Stimulated activated CD4-positive, alpha-beta T cell treated with anti-CD3 and anti-CD28 coated beads, Interleukin-4, amount 100 ng/mL, for 4 hours (primary cell): ENCODE results near the gene TTC9.

Source experiments
- DNase-seq, 2 experiments: peaks; one replicate each; pipeline ENCODE4 v3.0.0-alpha.2; 2020

Gene TTC9

GRCh38 chr14:70641548-70642302, at the start of gene TTC9:
TSS of gene TTC9 (plus strand) at chr14:70641916. CDS start at chr14:70642130, 214 bp downstream.
- peak in 1 of 2 experiments; percentile 36 for DNase-seq

GRCh38 chr14:70594461-70594860, 47.3 kb upstream of the TTC9 start:
- DNase-seq, result no peak

GRCh38 chr14:70595443-70596185, 46.1 kb upstream of the TTC9 start:
- DNase-seq, result no peak

- DNase-seq, result no peak
Measured at GRCh38 chr14:70597731-70598130, 44.0 kb upstream of the TTC9 start.

DNA sequence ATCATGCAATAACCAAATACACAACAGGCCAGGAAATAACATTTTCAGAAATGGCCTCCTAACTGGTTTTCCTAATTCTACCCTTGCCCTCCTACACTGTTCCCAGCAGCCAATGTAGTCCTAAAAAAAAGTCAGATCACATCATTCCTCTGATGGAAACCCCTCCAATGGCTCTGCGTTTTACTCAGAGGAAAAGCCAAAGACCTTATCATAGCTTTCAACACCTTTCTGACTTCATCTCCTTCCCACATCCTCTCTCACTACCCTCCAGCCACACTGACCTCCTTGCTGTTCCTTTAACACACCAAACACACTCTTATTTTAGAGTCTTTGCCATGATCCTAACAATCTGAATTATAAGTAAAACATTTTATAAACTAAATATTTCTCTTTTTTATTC, 42.4 kb upstream of the TTC9 start:
- no peak for DNase-seq

- DNase-seq, result peak; percentile 90 to 92
Measured at GRCh38 chr14:70600382-70601157, 41.1 kb upstream of the TTC9 start, which contains the start of gene MED6. TSS of gene MED6 (minus strand) at chr14:70600655. CDS start at chr14:70600637, 18 bp downstream.

DNA sequence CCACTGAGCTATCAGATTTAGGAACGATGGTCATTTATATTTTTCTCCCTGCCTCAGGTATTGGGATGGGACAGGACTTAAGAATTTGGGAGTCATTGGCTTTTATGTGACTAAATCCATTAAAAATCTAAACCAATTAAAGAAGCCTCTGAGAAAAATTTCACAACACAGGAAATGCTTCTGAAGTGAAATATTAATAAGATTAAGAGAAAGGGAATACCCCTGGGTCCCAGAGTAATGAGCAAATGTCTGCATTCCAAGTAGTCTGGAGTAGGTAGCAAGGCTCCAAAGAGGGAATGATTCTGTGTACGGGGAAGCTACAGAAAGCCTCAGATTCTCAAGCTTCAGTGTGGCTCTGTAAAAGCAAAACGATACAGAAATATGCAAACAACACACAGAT, 40.6 kb upstream of the TTC9 start:
- DNase-seq, result no peak

- DNase-seq, result no peak
Measured at GRCh38 chr14:70602254-70602653, 39.5 kb upstream of the TTC9 start.

DNA sequence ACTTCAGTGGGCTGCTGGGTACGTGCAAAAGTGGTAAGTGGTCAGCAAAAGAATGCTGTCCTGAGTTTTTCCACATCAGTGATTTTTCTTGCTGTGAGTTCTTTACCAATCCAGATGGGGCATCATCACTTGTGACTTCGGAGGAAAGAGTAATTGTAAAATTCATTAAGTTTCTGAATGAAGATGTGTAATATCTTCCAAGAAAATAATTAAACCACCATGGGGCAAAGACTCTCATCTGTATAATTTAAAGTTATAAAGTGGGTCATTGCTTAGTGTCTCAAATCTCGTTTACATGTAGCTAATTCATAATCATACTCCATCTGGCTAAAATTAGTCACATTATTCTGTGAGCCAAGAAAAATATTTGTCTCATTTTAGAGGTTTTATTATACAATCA, 30.5 kb upstream of the TTC9 start:
- DNase-seq, result no peak

GRCh38 chr14:70616646-70617045, 25.1 kb upstream of the TTC9 start:
- no peak for DNase-seq

DNA sequence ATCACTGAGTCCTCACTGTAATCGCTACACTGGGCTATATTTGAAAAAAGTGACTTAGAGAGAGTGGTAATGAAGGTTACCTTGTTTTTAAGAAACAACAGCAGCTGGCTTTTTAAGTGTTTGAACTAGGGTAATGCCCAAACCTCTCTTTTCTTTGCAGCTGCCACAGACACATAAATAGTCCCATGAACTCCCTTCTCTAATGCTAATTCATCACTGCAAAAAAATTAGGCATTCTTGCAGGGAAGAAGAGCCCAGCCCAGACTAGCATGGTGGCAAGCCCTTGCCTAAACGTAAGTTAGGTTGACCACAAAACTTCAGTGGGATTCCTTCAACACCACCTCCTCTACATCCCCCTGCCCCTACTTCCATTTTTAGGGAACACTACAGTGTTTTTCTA, 23.4 kb upstream of the TTC9 start:
- DNase-seq, result no peak

DNA sequence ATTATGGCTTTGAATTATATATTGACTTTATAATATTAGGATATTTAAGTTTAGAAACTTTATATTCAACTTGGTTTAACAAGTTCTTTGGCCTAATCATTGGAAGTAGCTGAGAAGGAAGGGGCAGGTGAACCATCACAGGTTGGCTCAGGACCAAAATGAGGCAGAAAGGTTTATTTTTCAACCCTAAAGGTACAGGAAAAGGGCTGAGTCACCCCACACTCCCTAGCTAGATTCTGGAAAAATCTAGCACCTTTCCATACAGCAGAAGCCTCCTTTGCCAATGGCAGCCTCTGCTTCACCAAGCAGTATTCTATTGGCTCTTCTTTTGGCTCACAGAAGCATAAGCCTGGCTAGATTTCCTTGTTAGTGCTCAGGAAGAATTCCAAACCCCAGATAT, 22.0 kb upstream of the TTC9 start:
- DNase-seq, result no peak

- DNase-seq, result peak; percentile 27 to 38
Measured at GRCh38 chr14:70622111-70622712, 19.5 kb upstream of the TTC9 start.

GRCh38 chr14:70624972-70625371, 16.7 kb upstream of the TTC9 start:
- DNase-seq, result no peak

DNA sequence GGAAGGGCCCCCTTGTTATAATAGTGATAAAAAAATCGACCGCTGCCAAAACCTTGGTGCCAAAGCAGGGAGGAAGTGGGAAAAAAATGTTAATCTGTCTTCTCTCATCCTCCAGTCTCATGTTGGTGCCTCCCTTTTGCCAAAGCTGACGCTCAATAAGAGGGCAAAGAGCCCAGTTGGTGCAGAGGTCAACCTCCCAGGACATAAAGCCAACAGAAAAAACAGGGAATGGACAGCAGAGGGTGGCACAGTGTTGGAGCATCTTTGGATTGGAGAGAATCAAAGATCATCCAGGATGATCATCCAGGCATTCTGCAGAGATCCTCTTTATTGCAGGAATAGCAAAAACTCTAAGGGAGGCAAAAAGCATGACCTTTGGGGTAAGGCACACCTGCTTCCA, 9.8 kb upstream of the TTC9 start:
- DNase-seq, result no peak

- no peak for DNase-seq
Measured at GRCh38 chr14:70635971-70636595, 5.6 kb upstream of the TTC9 start.

DNA sequence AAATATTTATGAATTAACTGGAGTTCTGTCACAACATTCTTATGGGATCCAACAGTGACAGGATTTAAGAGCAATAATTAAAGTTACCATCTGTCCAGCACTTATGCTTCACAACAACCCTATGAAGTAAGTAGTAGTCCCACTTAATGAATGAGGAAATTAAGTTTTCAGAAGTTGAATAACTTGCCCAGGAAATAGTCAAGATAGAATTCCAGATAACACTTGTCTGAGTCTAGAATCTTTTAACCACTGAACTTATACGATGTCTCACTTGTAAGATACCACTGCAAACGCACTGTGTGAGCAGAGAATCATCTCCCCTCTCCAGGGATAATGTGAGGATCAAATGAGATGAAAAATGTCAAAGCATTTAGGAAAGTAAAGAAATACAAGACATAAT, 3.3 kb upstream of the TTC9 start:
- DNase-seq, result no peak

DNA sequence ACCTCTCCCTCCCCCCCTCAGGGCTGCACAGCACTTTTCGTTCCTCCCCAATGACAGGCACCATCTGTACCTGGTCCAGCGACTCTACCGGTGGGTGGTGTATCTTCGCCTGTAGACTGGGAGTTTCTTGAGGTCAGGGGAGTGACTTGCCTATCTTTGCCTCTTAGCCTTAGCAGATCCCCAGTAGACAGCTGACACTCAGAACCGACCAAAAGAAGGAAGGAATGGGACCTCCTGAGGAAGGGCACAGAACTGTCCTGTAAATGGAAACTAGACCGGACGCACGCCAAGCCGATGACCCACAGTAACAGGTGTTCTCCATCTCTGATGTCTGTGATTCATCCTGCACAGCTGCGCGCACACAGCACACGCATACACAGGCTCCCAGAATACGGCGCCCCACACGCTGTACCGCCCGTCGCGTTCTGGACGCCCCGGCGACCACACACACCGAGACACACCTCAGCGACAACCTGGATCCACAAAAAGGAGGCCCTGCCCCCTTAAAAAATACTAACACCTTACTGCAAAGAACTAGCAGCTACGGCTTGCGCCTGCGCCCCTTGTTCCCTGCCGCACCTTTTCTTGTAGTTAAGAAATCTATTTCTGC, 673 bp upstream of the TTC9 start:
- DNase-seq, result peak; percentile 36 to 41

DNA sequence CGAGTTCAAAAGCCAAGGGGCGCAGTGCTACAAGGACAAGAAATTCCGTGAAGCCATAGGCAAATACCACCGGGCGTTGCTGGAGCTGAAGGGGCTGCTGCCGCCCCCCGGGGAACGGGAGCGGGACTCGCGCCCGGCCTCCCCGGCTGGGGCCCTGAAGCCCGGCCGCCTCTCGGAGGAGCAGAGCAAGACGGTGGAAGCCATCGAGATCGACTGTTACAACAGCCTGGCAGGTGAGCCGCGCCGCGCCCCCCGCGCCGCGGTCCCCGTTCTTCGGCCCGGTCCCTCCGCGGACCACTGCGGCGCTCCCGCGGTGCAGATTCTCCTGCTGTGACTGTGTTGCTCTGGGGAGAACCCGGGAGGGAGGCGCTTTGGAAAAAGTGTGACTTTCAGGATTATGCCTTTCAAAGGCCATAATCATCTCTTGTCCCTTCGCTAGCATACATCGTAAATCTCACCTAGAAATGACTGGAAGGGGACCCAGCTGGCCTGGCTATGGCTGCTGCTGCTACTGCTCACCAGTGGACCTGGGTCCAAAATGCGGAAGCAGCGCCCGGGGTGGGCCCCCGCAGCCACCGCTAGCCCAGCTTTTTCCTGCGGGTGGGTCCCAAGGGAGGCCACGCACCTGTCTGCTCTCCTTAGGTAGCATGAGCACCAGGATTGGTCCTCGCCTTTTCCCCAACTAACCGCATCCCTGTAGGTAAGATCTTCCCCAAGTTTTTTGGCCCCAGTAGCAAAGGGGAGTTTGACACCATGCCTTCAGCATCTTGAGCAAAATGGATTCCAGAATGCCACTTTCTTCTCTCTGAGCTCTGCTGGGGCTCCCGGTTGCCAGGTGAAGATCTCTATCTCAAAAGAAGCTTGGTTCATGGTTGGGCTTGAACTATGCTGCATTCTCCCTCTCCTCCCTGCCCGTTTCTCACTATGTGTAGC, 853 bp downstream of the TTC9 start:
- peak in 1 of 2 experiments; percentile 35 for DNase-seq

DNA sequence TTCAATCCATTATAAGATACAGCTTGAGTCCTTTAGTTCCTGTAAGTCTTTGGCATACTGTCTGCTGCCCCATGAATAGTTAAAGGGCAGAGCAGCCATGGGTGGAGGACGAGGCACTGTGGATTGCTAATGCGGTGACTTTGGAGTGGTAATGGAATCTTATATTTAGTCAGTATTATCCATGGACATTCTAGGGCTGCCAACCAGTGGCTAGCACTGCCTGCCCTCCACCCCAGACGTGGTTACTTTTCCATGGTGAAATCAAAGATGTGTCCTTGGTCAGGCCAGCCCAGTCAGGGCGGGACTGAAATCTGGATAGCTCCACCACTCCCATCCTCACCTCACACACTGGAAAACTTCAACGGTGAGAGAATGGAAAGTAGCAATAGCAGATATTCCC, 2.3 kb downstream of the TTC9 start:
- no peak for DNase-seq

DNA sequence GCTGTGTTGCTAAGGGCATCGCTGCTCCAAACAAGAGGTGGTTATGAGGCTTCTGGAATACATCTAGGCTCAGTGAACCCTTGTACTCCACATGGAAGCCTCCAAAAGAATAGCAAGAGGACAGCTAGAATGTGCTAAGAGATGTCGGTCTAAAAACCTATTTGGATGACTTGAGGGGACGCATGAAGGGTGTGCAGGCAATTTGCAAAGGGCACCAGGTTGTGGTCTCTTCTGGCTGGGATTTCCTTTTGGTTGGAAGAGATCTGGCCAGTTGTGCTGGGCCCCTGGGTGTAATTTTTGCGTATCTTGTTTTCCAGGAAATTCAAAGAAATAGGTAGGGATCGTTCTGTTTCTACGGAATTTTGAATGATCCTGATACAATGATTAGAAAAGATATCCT, 4.2 kb downstream of the TTC9 start:
- no peak for DNase-seq
